Measurements from ENCODE around the gene TPBGL.

- no peak for TF ChIP-seq CTCF (IDR thresholded peaks at IDR 0.05)
- TF ChIP-seq ZFX (IDR thresholded peaks at IDR 0.05; ENCODE audit: borderline replicate concordance) = no peak
Observed at GRCh38 chr11:75199412-75199955, 41.1 kb upstream of the TPBGL start.
